ENCODE measurements around the gene KRTAP22-1. TPM values are rescaled to one million over a fixed set of nuclear protein-coding genes. Genes with fewer than 3 reads are reported as not detected.

Gene KRTAP22-1
- total and polyA plus RNA-seq, 2 of the 13 experiments (the other 11 are each of a cell fraction or from before 2014, with no cell fraction given) = not detected

DNA sequence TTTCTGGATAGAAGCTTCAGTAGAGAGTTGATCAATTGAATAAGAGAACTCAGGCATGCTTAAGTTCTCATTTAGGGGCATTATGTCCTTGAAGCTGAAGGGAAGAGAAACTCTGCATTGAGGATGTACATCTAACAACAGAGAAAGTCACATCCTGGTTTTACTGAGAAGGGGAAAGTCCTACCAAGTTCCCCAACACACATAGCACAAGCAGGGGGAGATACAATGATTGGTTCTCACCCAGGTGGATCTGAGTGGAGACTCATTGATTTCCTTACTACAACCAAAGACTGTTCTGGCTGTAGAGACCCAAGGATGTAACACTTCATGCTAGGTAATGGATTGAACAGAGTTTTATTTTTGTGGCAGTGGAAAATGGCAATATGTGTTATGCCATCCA is 14.3 kb downstream of the KRTAP22-1 start:
- H4K20me1 ChIP-seq (ENCODE audit: insufficient read depth, low read length) = no peaks in the 10 kb centered on the region
- FAIRE-seq (no peak), DNase-seq (ENCODE audit: low spot score) (no peak), ATAC-seq (no peak)
- H3K79me2 ChIP-seq (ENCODE audit: insufficient read depth, low read length) = no peaks in the 10 kb centered on the region
- H3K36me3 ChIP-seq (replicated peaks in 1 of 2; ENCODE audit: control insufficient read depth in 1 of 2, insufficient read depth in 2 of 2, low read length in 2 of 2) = no peaks in the 10 kb centered on the region
- no peak overlapping the region for H3K9ac ChIP-seq (ENCODE audit: insufficient read depth, low read depth, low read length)
- H3K27me3 ChIP-seq (ENCODE audit: control insufficient read depth in 1 of 2, insufficient read depth in 2 of 2, low read length in 2 of 2) = no peaks in the 10 kb centered on the region
- H3K4me1 ChIP-seq (ENCODE audit: insufficient read depth, low read length) = no peaks in the 10 kb centered on the region
- intact Hi-C loops (cut with micrococcal nuclease; ENCODE audit: unreplicated experiment) = no loop called here
- peaks cover 83% of the 10 kb centered on the region for H3K9me3 ChIP-seq (ENCODE audit: low read length)
- no peak for TF ChIP-seq TAF15 (IDR thresholded peaks at IDR 0.05; ENCODE audit: low read depth, low read length, poor library complexity, severe bottlenecking)
- TF ChIP-seq ARNT (IDR thresholded peaks at IDR 0.05) = no peak
- TF ChIP-seq, protein P1, sequence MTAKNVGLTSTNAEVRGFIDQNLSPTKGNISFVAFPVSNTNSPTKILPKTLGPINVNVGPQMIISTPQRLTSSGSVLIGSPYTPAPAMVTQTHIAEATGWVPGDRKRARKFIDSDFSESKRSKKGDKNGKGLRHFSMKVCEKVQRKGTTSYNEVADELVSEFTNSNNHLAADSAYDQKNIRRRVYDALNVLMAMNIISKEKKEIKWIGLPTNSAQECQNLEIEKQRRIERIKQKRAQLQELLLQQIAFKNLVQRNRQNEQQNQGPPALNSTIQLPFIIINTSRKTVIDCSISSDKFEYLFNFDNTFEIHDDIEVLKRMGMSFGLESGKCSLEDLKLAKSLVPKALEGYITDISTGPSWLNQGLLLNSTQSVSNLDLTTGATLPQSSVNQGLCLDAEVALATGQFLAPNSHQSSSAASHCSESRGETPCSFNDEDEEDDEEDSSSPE (CRISPR knock-in tag; IDR thresholded peaks at IDR 0.05) = no peak
- TF ChIP-seq ZNF768 (CRISPR knock-in tag; IDR thresholded peaks at IDR 0.05) = no peak
- TF ChIP-seq, protein P2, sequence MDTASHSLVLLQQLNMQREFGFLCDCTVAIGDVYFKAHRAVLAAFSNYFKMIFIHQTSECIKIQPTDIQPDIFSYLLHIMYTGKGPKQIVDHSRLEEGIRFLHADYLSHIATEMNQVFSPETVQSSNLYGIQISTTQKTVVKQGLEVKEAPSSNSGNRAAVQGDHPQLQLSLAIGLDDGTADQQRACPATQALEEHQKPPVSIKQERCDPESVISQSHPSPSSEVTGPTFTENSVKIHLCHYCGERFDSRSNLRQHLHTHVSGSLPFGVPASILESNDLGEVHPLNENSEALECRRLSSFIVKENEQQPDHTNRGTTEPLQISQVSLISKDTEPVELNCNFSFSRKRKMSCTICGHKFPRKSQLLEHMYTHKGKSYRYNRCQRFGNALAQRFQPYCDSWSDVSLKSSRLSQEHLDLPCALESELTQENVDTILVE (CRISPR knock-in tag; IDR thresholded peaks at IDR 0.05) = no peak
- no TSS peak for BruUV-seq (replicated peaks)
- CTCF ChIA-PET (ENCODE audit: low intra/inter-chr PET ratio, low total read pairs) = no interaction called here
- no peak overlapping the region for H3K4me2 ChIP-seq (ENCODE audit: low read depth, low read length)
- no peak overlapping the region for H3K27ac ChIP-seq (ENCODE audit: extremely low read length, insufficient read depth, low read length)
- H2AFZ ChIP-seq (ENCODE audit: low read length) = no peak overlapping the region
- POLR2A ChIA-PET = no interaction called here
- in situ Hi-C loops (cut with HindIII; ENCODE audit: extremely low pct_ligation_motif_present, low pct_unique_long_range_greater_than_20kb) = no loop called here
- H3K4me3 ChIP-seq (replicated peaks in 1 of 3; ENCODE audit: insufficient read depth in 1 of 3, low read depth in 2 of 3, low read length in 3 of 3) = no peak overlapping the region

DNA sequence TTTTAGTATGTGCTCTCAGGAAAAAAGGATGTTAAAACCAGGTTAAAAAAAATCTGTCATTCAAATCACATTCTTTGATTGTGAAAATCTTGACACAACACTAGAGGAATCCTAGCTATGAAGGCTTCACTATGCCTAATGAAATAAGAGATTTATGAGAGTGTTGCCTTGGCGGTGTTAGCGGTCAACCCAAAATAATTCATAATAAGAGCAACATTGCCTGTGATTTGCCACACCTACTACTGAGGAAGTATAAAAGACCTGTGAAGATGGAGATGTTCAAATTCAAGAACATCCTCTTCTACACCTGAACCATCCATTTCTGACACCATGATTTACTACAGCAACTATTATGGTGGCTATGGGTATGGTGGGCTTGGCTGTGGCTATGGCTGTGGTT is 15.2 kb downstream of the KRTAP22-1 start, which contains the start of gene KRTAP20-1:
KRTAP20-1 (plus strand) TSS at position 301 of the 400 bp plus-strand sequence; CDS start at position 331, 30 bp downstream.
- in situ Hi-C loops (cut with HindIII; ENCODE audit: extremely low pct_ligation_motif_present, low pct_unique_long_range_greater_than_20kb) = no loop called here
- intact Hi-C loops (cut with micrococcal nuclease; ENCODE audit: unreplicated experiment) = no loop called here
- no peaks in the 10 kb centered on the region for H3K36me3 ChIP-seq (replicated peaks in 1 of 2; ENCODE audit: control insufficient read depth in 1 of 2, insufficient read depth in 2 of 2, low read length in 2 of 2)
- WGBS (ENCODE audit: low lambda C conversion rate) = 37% methylated on average over 2 of the region's 2 CpGs
- ChIA-PET CTCF (ENCODE audit: low intra/inter-chr PET ratio, low total read pairs) (no interaction called here), POLR2A (no interaction called here)
- no peak within 1 kb of the TSS for H3K4me3 ChIP-seq (replicated peaks in 1 of 3; ENCODE audit: insufficient read depth in 1 of 3, low read depth in 2 of 3, low read length in 3 of 3)
- H4K20me1 ChIP-seq (ENCODE audit: insufficient read depth, low read length) = no peaks in the 10 kb centered on the region
- FAIRE-seq = no peak
- no peaks in the 10 kb centered on the region for H3K79me2 ChIP-seq (ENCODE audit: insufficient read depth, low read length)
- no TSS peak for BruUV-seq (replicated peaks)
- no peak for DNase-seq (ENCODE audit: low spot score)
- no peak within 1 kb of the TSS for H3K9ac ChIP-seq (ENCODE audit: insufficient read depth, low read depth, low read length)
- no peak for ATAC-seq
- H3K9me3 ChIP-seq (ENCODE audit: low read length) = peaks cover 83% of the 10 kb centered on the region
- no peaks in the 10 kb centered on the region for H3K27me3 ChIP-seq (ENCODE audit: control insufficient read depth in 1 of 2, insufficient read depth in 2 of 2, low read length in 2 of 2)
- no peak within 1 kb of the TSS for H2AFZ ChIP-seq (ENCODE audit: low read length)
- no peak within 1 kb of the TSS for H3K27ac ChIP-seq (ENCODE audit: extremely low read length, insufficient read depth, low read length)
- H3K4me2 ChIP-seq (ENCODE audit: low read depth, low read length) = no peak within 1 kb of the TSS
- H3K4me1 ChIP-seq (ENCODE audit: insufficient read depth, low read length) = no peaks in the 10 kb centered on the region
- TF ChIP-seq RARA (CRISPR knock-in tag; IDR thresholded peaks at IDR 0.05) (no peak), DPF2 (CRISPR knock-in tag; IDR thresholded peaks at IDR 0.05; ENCODE audit: borderline replicate concordance, low read depth) (no peak), SMARCE1 (IDR thresholded peaks at IDR 0.05; ENCODE audit: borderline replicate concordance) (no peak), FOXO1 (CRISPR knock-in tag; IDR thresholded peaks at IDR 0.05) (no peak), ZNF256 (CRISPR knock-in tag; conservative IDR thresholded peaks at IDR 0.05) (no peak), ZNF292 (CRISPR knock-in tag; IDR thresholded peaks at IDR 0.05; ENCODE audit: borderline replicate concordance, low read depth) (no peak), ZNF282 (IDR thresholded peaks at IDR 0.05; ENCODE audit: partially characterized antibody) (no peak), FOXA1 (IDR thresholded peaks at IDR 0.05) (no peak), FOXA1 (CRISPR knock-in tag; IDR thresholded peaks at IDR 0.05) (no peak), ZMAT3 (CRISPR knock-in tag; conservative IDR thresholded peaks at IDR 0.05) (no peak), SATB2 (CRISPR knock-in tag; IDR thresholded peaks at IDR 0.05) (no peak), ZNF430 (CRISPR knock-in tag; IDR thresholded peaks at IDR 0.05) (no peak)
- TF ChIP-seq, protein P3, sequence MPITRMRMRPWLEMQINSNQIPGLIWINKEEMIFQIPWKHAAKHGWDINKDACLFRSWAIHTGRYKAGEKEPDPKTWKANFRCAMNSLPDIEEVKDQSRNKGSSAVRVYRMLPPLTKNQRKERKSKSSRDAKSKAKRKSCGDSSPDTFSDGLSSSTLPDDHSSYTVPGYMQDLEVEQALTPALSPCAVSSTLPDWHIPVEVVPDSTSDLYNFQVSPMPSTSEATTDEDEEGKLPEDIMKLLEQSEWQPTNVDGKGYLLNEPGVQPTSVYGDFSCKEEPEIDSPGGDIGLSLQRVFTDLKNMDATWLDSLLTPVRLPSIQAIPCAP (CRISPR knock-in tag; IDR thresholded peaks at IDR 0.05; ENCODE audit: low read depth) = no peak
- TF ChIP-seq, protein P4, sequence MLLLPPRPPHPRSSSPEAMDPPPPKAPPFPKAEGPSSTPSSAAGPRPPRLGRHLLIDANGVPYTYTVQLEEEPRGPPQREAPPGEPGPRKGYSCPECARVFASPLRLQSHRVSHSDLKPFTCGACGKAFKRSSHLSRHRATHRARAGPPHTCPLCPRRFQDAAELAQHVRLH (CRISPR knock-in tag; IDR thresholded peaks at IDR 0.05; ENCODE audit: borderline replicate concordance, low read depth) = no peak
